Hepatic stellate cell (primary cell): ENCODE results near the gene HOOK2.
A peak's percentile ranks its signal among the peaks of the same experiment; 100 is the strongest.
"Not testable (repeated sequence)": the region's sequence is repeated elsewhere in the genome, so short reads cannot be mapped to it uniquely, and the experiment has no call there.

ENCODE experiments used
- DNase-seq: peaks from one replicate; pipeline ENCODE4 v3.0.0; 2011; ENCODE audit warnings: low spot score

HOOK2 gene, protein sequence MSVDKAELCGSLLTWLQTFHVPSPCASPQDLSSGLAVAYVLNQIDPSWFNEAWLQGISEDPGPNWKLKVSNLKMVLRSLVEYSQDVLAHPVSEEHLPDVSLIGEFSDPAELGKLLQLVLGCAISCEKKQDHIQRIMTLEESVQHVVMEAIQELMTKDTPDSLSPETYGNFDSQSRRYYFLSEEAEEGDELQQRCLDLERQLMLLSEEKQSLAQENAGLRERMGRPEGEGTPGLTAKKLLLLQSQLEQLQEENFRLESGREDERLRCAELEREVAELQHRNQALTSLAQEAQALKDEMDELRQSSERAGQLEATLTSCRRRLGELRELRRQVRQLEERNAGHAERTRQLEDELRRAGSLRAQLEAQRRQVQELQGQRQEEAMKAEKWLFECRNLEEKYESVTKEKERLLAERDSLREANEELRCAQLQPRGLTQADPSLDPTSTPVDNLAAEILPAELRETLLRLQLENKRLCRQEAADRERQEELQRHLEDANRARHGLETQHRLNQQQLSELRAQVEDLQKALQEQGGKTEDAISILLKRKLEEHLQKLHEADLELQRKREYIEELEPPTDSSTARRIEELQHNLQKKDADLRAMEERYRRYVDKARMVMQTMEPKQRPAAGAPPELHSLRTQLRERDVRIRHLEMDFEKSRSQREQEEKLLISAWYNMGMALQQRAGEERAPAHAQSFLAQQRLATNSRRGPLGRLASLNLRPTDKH

DNA sequence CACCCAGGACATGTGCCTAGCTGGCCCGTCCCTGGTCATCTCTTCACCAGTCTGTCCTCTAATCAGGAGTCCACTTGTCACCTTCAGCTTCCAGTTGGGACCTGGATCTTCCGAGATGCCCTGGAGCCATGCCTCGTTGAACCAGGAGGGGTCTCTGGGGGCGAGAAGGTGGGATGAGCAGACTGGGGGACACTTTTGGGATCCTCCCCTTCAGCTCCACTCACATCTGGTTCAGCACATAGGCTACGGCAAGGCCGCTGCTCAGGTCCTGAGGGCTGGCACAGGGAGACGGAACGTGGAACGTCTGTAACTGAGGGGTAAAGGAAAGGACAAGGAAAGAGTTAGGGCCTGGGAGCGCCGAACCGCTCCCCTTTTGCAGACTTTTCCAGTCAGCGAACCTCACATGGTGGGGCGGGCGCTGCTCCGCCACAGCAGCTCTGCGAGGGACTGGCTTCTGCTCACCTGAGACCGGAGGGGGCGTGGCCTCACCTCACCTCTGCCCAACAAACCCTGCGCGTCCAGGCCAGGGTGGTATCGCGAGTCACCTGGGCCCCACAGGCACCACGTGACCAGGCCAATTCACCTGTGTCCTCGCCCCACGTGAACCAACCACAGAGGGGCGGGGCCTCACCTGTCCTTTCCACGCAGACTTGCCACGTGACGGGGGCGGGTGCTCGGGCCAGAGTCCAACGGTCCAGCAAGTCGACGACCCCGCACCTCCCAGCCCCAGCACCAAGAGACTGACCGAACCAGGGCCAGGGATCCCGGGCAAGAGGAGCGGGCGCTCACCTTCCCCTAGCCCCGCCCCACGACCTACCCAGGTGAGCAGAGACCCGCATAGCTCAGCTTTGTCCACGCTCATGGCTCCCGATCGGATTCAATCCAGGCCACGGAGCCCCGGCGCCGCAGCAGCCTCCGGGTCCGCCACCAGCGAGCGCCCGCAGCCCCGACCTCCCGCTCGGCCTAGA is at the start of gene HOOK2:
Gene HOOK2 (minus strand): TSS at position 965 of the 968 bp plus-strand sequence. CDS start 103 bp downstream, at position 862.
- DNase-seq: no peak

DNA sequence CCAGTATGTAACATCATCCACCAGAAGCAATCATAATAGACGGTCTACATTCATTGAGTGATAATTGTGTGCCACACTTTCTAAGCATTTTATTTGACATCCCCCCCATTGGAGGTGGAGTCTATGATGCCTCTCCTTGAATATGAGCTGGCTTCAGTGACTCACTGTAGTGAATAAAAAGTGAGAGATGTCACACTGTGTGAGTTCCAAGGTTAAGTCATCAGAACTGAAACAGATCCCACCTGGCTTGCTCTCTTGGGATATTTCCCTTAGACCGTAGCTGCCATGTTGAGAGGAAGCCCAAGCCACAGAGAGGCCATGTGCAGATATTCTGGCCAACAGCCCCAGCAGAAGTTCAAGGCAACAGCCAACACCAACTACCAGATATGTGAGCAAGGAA is 46.4 kb upstream of the HOOK2 start:
- DNase-seq: no peak

DNA sequence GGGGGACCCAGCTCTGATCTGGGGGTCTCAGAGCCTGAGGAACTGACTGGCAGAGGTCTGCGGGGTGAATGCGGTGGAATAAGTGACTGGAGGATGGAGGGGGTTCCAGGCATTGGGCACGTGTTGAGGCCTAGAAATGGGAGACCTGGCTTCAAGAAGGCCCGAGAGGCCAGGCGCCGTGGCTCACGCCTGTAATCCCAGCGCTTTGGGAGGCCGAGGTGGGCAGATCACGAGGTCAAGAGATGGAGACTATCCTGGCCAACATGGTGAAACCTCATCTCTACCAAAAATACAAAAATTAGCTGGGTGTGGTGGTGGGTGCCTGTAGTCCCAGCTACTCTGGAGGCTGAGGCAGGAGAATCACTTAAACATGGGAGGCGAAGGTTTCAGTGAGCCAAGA is 42.5 kb upstream of the HOOK2 start:
- not testable (repeated sequence) for DNase-seq

DNA sequence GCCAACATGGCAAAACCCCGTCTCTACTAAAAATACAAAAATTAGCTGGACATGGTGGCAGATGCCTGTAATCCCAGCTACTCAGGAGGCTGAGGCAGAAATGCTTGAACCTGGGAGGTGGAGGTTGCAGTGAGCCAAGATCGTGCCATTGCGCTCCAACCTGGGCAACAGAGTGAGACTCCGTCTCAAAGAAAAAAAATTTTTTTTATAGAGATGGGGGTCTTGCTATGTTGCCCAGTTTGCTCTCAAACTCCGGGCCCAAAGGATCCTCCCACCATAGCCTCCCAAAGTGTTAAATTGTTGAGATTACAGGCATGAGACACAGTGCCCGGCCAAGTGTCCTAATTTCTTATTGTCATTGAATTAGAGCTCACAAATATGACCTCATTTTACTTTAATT is 41.8 kb upstream of the HOOK2 start:
- DNase-seq: not testable (repeated sequence)

DNA sequence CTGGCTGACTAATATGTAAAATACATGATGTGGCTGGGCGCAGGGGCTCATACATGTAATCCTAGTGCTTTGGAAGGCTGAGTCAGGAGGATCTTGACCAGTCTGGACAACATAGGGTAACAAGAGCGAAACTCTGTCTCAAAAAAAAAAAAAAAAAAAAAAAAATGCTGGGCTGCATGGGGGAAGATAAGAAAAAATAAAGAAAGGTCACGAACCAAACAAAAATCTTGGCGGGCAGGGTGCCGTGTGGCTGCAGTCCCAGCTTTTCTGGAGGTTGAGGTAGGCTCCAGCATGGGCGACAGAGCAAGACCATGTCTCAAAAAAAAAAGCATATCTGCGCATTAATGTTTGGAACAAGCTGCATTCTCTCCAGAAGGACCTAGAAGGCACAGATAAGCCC is 39.7 kb upstream of the HOOK2 start:
- no peak for DNase-seq

DNA sequence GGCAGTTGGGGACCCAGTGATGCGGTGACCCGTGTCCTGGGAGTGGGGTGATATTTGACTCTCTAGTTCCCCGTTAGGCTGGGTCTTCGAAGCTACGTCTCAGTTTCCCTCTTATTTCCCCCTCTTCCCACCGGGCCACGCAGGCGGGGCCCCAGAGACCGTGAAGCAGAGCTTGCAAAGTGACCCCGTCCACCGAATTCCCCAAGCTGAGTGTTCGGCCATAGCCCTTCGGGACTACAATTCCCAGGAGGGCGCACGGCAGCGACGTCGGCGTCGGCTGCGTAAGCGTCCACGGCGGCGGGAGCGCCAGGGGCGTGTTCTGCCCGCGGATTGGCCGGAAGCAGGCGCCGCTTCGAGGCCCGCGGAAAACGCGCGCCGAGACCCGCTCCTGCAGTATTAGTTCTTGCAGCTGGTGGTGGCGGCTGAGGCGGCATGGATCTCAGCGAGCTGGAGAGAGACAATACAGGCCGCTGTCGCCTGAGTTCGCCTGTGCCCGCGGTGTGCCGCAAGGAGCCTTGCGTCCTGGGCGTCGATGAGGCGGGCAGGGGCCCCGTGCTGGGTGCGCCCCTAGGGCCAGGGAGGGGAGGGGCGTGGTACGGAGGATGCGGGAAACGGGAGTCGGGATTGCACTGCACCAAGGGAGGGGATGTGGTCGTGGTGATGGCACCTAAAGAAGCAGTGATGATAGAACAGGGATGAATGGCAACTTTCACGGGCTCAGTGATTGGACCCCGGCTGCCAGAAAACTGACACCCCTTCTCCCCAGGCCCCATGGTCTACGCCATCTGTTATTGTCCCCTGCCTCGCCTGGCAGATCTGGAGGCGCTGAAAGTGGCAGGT is 31.1 kb upstream of the HOOK2 start, which contains the start of gene RNASEH2A:
Gene RNASEH2A (plus strand): TSS at position 343 of the 840 bp plus-strand sequence. CDS start 90 bp downstream, at position 433.
- DNase-seq: peak; percentile 95

DNA sequence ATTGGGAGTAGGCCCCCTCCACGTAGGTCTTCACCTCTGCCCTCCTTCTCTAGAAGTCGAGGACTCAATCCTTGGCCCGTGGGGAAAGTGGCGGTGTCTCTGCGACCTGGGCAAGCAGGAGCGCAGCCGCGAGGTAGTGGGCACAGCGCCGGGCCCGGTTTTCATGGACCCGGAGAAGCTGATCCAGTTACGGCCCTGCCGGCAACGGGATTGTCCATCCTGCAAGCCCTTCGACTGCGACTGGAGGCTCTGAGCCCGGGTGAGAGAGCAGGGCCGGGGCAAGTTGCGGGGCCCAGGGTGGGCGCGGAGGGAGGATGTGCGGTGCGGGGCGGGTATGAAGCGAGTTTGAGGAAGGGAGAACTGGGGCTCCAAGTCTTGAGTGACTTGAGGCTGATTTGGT is 28.7 kb upstream of the HOOK2 start:
- no peak for DNase-seq

DNA sequence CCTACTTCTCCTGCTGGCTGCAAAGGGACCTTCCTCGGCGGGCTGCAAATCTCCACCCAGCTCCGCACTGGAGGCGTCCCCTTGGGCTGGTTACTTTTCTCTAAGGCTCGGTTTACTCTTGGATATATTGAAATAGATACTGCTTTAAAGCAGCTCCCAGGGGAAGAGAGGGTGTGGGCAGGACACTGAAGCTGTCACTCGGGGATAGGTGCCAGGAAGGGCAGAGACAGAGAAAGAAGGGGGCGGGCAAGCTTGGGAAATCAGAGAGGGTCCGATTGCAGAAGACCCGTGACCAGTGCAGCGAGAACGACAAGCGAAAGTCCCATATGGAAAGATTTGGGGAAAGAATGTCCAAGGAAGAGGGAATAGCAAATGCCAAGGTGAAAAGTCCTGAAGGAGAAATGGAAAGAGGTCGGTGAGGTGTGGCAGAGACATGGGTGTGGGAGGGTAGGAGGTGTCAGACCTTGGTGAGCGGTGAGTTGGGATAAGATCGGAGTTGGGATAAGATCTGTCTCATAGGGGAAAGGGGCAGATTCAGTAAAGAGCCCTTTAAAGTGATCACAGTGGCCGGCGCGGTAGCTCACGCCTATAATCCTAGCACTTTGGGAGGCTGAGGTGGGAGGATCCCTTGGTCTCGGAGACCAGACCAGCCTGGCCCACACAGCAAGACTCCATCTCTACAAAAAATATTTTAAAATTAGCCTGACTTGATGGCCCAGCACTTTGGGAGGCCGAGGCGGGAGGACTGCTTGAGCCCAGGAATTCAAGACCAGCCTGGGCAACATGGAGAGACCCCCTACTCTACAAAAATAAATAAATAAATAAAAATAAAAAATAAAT is 27.1 kb upstream of the HOOK2 start:
- peak; percentile 49 for DNase-seq

DNA sequence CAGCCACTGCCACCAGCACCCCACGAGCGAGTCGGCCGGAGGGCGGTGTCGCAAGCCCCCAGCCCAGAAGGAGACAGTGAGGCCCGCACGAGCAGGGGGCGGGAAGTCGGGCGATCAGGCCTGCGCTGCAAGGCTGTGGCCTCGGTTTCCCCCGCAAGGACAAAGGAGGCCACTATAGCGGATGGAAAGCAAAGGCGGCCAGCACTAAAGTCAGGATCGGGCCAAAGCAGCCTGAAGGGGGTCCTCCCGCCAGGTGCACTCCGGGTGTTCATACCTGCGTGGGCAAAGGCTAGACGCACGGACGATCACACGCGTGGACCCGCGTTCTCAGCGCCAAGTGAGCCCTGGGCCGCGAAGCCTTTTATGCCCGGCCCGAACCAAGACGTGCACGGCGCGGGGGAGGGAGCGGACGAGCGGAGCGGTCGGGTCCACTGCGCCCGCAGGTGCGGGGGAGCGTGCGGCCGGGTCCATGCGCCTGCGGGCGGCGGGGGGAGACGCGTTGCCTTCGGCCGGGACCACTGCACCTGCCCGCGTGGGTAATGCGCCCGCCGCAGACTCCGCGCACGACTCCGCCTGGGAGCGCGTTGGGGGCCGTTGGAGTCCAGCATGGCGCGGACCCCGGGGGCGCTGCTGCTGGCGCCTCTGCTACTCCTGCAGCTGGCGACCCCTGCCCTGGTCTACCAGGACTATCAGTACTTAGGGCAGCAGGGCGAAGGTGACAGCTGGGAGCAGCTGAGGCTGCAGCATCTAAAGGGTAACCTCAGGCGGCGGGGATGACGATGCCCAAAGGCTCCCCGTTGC is 26.3 kb upstream of the HOOK2 start, which contains the start of the genes PRDX2 and THSD8:
Gene PRDX2 (minus strand): TSS at position 335 of the 801 bp plus-strand sequence. CDS start 539 bp downstream, outside the sequence.
Gene THSD8 (plus strand): TSS at position 604 of the 801 bp plus-strand sequence. CDS start 3 bp downstream, at position 607.
- DNase-seq: peak; percentile 73

DNA sequence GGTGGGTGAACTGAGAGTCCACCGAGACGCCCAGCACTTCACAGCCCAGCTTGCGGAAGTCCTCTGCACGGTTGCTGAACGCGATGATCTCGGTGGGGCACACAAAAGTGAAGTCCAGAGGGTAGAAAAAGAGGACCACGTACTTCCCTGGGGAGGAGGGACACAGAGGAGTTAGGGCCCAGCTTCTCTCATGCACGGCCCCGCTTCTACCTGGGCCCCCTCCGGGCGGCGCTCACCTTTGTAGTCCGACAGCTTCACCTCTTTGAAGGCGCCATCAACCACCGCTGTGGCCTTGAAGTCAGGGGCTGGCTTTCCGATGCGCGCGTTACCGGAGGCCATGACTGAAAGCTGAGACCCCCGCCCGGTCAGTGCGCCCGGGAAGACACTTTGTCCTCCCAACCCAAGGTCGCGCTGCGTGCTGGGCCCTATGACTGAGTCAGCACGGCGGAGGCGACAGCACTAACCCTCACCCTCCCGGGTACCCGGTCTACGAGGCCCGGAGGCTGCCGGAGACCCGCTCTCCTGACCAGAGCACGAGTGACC is 25.6 kb upstream of the HOOK2 start:
- DNase-seq: no peak

DNA sequence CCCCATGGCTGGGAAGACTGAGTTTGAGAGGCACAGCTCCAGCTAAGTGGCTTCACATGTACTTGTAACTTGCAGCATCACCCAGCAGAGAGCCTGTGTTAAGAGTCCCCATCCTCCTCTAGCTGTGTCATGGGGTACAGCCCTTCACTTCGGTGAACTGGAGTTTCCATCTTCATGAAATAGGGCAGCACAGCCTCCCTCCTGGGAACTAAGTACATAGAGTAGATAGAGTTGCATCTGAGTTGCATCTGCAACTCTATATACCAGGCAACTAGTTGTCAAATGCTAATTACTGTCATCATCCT is 25.1 kb upstream of the HOOK2 start:
- DNase-seq: no peak

DNA sequence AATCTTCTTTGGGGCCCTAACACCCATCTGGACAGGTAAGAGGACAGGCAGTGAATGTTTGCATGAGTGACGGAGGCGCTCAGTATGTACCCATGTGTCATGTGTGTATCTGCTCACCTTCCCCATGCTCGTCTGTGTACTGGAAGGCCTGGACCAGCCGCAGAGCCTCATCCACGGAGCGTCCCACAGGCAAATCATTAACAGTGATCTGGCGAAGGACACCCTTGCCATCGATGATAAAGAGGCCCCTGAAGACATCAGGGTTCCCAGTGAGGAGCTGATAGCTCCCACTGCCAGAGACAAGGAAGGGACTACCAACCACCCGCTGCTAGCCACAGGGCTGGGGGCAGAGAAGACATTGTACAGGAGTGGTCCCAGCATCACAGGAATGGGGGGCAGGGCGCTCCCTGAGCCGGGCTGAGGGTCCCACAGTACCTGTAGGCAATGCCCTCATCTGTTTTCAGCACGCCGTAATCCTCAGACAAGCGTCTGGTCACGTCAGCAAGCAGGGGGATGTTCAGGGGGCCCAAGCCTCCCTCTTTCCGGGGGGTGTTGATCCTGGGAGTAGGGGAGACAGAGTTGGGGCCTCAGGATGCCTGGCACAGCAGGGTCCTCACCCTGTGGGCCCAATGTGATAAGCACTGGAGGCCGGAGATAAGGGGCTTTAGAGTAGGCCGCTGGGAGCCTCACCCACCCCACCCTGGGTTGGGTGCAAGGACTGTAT is 24.6 kb upstream of the HOOK2 start:
- no peak for DNase-seq

DNA sequence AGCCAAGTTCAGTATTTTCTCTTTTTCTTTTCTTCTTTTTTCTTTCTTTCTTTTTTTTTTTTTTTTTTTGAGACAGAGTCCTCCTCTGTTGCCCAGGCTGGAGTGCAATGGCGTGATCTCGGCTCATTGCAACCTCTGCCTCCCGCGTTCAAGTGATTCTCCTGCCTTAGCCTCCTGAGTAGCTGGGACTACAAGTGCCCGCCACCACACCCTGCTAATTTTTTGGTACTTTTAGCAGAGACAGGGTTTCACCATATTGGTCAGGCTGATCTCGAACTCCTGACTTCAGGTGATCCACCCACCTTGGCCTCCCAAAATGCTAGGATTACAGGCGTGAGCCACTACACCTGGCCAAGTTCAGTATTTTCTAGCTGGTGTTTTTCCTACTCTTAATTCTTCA is 22.3 kb upstream of the HOOK2 start:
- DNase-seq: not testable (repeated sequence)

DNA sequence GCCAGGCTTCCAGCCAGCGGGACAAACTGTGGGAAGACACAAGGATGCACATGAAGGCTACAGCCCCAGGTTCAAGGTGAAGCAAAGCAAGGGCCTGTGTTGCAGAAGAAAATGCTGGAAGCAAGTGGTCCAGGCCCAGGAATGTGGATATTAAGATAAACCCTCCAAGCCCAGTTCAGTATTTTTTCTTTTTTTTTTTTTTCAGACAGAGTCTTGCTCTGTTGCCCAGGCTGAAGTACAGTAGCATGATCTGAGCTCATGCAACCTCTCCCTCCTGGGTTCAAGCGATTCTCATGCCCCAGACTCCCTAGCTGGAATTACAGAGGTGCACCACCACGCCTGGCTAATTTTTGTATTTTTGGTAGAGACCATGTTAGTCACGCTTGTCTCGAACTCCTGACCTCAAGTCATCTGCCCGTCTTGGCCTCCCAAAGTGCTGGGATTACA is 21.8 kb upstream of the HOOK2 start:
- no peak for DNase-seq

DNA sequence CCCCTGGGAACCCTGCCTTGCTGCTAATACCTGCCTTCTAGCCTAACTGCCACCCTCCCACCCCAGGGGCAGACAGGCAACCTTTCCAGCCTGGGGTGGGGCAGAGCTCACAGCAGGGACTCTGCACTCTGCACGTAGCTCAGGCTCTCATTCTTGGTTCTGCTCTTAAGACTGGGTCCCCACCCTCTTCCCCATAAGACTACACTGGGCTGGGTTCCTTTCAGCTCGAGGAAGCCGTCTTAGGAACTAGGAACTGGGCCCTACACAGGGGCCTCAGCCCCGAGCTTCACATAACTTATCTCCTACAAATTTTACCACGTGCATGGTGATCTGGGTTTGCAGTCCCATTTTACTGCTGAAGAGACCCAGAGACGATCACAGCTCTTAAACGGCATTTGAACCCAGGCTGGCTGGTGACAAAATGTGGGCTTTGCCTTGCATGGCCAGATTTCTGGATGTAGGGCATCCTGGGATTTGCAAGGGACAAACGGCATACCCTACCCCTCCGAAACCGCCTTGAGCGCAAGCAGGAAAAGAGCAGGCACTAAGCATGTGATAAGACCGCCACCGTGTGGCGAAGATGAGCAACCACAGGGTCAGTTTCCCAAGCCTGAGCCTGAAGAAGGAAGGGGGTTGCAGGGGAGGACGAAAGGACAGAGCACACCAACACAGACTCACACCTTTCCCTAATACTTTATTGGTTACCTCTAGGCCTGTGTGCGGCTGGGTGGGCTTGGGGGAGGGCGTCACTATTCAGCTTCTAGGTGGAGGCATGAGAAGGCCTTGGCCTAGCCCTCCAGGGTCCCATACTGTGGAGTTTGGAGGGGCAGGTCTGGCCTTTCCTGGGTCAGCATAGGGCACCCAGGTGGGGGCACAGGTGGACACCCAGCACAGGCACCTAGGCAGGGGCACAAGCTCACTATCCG is 21.1 kb upstream of the HOOK2 start:
- peak; percentile 77 for DNase-seq

DNA sequence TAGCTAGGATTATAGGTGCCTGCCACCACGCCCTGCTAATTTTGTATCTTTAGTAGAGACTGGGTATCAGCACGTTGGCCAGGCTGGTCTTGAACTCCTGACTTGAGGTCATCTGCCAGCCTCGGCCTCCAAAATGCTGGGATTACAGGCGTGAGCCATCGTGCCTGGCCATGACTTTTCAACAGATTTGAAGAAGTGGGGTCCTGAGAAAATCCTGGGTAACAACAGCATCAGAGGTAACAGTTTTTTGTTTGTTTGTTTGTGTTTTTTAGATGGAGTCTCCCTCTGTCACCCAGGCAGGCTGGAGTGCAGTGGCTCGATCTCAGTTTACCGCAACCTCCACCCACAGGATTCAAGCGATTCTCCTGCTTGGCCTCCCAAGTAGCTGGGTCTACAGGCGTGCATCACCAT is 19.6 kb upstream of the HOOK2 start:
- DNase-seq: no peak
